Activated CD8-positive, alpha-beta memory T cell treated with anti-CD3 and anti-CD28 coated beads, Interleukin-2, amount 10 ng/mL, durations not matched to agents 7 days and 5 days (primary cell): ENCODE results near the gene BNC2. TPM values are rescaled to one million over a fixed set of nuclear protein-coding genes. Genes with fewer than 3 reads are reported as not detected.
"Not testable (repeated sequence)": the region's sequence is repeated elsewhere in the genome, so short reads cannot be mapped to it uniquely, and the experiment has no call there.

Experiments
- ATAC-seq: fragments of 150-1000 bp; cut with Tn5 transposase; one replicate; pipeline ENCODE4 v1.10.0; 2021; ENCODE audit warnings: moderate library complexity
- CTCF ChIA-PET: fragments of 350-600 bp; sonication (Branson Sonifier 250); formaldehyde crosslinking; loops from one replicate; lab custom pipeline; 2021; ENCODE audit warnings: antibody characterized with exemption; lab: Charles Lee
- DNase-seq: peaks from one replicate; pipeline ENCODE4 v3.0.0-alpha.2; 2020
- H3K27ac Mint-ChIP-seq: one replicate; pipeline ENCODE4 v1.8.0; 2021; ENCODE audit warnings: mild to moderate bottlenecking, mixed read lengths
- H3K27me3 Mint-ChIP-seq: one replicate; pipeline ENCODE4 v1.8.0; 2021; ENCODE audit warnings: mixed read lengths
- H3K36me3 Mint-ChIP-seq: one replicate; pipeline ENCODE4 v1.8.0; 2021; ENCODE audit warnings: mild to moderate bottlenecking, mixed read lengths
- H3K4me1 Mint-ChIP-seq: one replicate; pipeline ENCODE4 v1.8.0; 2021; ENCODE audit warnings: mixed read lengths
- H3K4me3 Mint-ChIP-seq: one replicate; pipeline ENCODE4 v1.8.0; 2021; ENCODE audit warnings: mild to moderate bottlenecking, moderate library complexity, mixed read lengths
- H3K9me3 Mint-ChIP-seq: one replicate; pipeline ENCODE4 v1.8.0; 2022; ENCODE audit warnings: low read depth, mixed read lengths
- total RNA-seq, 2 experiments: library from RNA; stranded (reverse); gene quantifications; one replicate each; pipeline ENCODE4 v1.2.3, GENCODE V29; 2021

The BNC2 gene
- total RNA-seq, 2 experiments from 2014 or later: not detected

DNA sequence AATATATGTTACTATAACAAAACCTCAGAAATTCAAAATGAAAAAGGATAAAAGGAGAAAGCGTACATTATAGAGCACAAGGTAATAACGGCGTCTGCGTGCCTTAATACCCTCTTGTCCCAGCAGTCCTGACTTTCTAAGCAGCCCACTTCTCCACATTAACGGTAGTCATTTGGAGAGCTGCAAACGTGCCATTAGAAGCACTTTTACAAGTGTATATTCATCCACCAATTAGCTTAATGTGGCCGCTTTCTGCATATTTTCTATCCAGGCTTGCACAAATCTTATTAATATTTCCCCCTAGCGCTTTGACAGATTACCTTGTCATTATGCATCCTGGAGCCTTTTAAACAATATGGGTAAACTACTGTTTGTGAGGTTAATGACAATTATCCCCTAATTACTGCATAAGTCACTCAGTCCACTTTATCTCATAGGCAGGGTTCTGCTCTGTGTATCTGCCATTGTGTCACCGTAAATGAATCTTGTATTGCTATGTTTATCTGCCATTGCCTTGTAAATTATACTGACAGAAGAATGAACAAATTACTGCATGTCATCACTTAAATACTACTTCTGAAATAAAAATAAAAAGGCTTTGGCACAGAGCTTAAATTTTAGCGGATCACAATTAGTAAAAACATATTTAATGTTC lies 421.3 kb downstream of the BNC2 start:
- CTCF ChIA-PET: no interaction called here
- DNase-seq (no peak), ATAC-seq (no peak)
- no peaks in the 10 kb centered on the region for H3K36me3 Mint-ChIP-seq
- H3K27ac Mint-ChIP-seq: no peak overlapping the region
- no peaks in the 10 kb centered on the region for H3K4me1 Mint-ChIP-seq
- no peak overlapping the region for H3K4me3 Mint-ChIP-seq
- no peaks in the 10 kb centered on the region for H3K27me3 Mint-ChIP-seq
- peaks cover 6% of the 10 kb centered on the region for H3K9me3 Mint-ChIP-seq

GRCh38 chr9:16447946-16448345 lies 422.5 kb downstream of the BNC2 start:
- no peak for ATAC-seq
- no peak overlapping the region for H3K4me3 Mint-ChIP-seq
- CTCF ChIA-PET: no interaction called here
- H3K4me1 Mint-ChIP-seq: no peaks in the 10 kb centered on the region
- H3K36me3 Mint-ChIP-seq: no peaks in the 10 kb centered on the region
- peaks cover 6% of the 10 kb centered on the region for H3K9me3 Mint-ChIP-seq
- no peak overlapping the region for H3K27ac Mint-ChIP-seq
- DNase-seq: no peak
- H3K27me3 Mint-ChIP-seq: no peaks in the 10 kb centered on the region

DNA sequence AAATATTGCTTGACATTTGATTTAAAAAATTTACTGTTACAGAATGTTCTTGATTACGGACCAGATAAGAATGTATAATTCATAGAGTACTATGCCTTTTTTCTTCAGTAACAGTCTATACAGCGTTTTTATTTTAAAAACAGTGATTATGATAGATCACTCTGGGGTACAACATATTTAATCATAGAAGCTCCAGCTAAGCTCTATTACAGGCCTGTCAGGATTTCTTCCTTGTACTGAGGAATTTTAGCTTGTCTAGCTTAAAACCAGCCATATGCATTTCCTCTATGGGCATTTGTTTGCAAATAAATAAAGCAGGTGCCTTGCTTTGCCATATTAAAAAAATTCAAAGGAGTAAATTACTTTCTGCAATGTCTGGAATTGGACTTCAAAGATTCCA lies 423.8 kb downstream of the BNC2 start:
- Mint-ChIP-seq H3K4me1 (no peaks in the 10 kb centered on the region), H3K27me3 (no peaks in the 10 kb centered on the region), H3K4me3 (no peak overlapping the region), H3K36me3 (no peaks in the 10 kb centered on the region), H3K9me3 (peaks cover 2% of the 10 kb centered on the region), H3K27ac (no peak overlapping the region)
- ATAC-seq (no peak), DNase-seq (no peak)
- CTCF ChIA-PET: no interaction called here

GRCh38 chr9:16445141-16445920 lies 425.1 kb downstream of the BNC2 start:
- no peaks in the 10 kb centered on the region for H3K27me3 Mint-ChIP-seq
- no peak overlapping the region for H3K27ac Mint-ChIP-seq
- no peak overlapping the region for H3K4me3 Mint-ChIP-seq
- CTCF ChIA-PET: no interaction called here
- DNase-seq (no peak), ATAC-seq (no peak)
- H3K9me3 Mint-ChIP-seq: peaks cover 2% of the 10 kb centered on the region
- no peaks in the 10 kb centered on the region for H3K36me3 Mint-ChIP-seq
- no peaks in the 10 kb centered on the region for H3K4me1 Mint-ChIP-seq

- H3K27ac Mint-ChIP-seq: no peak overlapping the region
- H3K27me3 Mint-ChIP-seq: no peaks in the 10 kb centered on the region
- H3K4me3 Mint-ChIP-seq: no peak overlapping the region
These were observed 427.8 kb downstream of the BNC2 start for GRCh38 chr9:16442622-16443021.

GRCh38 chr9:16441791-16442190 lies 428.7 kb downstream of the BNC2 start:
- no peaks in the 10 kb centered on the region for H3K27me3 Mint-ChIP-seq
- peaks cover 3% of the 10 kb centered on the region for H3K9me3 Mint-ChIP-seq
- ATAC-seq (no peak), DNase-seq (no peak)
- no peaks in the 10 kb centered on the region for H3K36me3 Mint-ChIP-seq
- H3K4me1 Mint-ChIP-seq: no peaks in the 10 kb centered on the region
- H3K27ac Mint-ChIP-seq: no peak overlapping the region
- CTCF ChIA-PET: no interaction called here
- no peak overlapping the region for H3K4me3 Mint-ChIP-seq

More at GRCh38 chr9:16442622-16443021, 427.8 kb downstream of the BNC2 start:
- no peaks in the 10 kb centered on the region for H3K36me3 Mint-ChIP-seq
- CTCF ChIA-PET: no interaction called here
- DNase-seq (no peak), ATAC-seq (no peak)
- H3K4me1 Mint-ChIP-seq: no peaks in the 10 kb centered on the region
- peaks cover 3% of the 10 kb centered on the region for H3K9me3 Mint-ChIP-seq

DNA sequence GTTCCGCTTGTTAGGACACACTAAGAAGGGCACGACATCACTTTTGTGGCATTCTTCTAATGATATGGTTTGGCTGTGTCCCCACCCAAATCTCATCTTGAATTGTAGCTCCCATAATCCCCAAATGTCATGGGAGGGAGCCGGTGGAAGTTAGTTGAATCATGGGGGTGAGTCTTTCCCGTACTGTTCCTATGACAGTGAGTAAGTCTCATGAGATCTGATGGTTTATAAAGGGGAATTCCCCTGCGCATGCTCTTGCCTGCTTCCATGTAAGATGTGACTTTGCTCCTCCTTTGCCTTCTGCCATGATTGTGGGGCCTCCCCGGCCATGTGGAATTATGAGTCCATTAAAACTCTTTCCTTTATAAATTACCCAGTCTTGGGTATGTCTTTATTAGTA lies 431.6 kb downstream of the BNC2 start:
- CTCF ChIA-PET, H3K27me3 Mint-ChIP-seq, ATAC-seq, H3K4me1 Mint-ChIP-seq, H3K36me3 Mint-ChIP-seq, H3K4me3 Mint-ChIP-seq, H3K27ac Mint-ChIP-seq, H3K9me3 Mint-ChIP-seq, DNase-seq: not testable (repeated sequence)

GRCh38 chr9:16436545-16436944 lies 433.9 kb downstream of the BNC2 start:
- CTCF ChIA-PET: no interaction called here
- Mint-ChIP-seq H3K4me3 (no peak overlapping the region), H3K4me1 (no peaks in the 10 kb centered on the region), H3K27me3 (no peaks in the 10 kb centered on the region), H3K36me3 (no peaks in the 10 kb centered on the region), H3K9me3 (peaks cover 8% of the 10 kb centered on the region), H3K27ac (no peak overlapping the region)
- ATAC-seq: no peak
- no peak for DNase-seq

DNA sequence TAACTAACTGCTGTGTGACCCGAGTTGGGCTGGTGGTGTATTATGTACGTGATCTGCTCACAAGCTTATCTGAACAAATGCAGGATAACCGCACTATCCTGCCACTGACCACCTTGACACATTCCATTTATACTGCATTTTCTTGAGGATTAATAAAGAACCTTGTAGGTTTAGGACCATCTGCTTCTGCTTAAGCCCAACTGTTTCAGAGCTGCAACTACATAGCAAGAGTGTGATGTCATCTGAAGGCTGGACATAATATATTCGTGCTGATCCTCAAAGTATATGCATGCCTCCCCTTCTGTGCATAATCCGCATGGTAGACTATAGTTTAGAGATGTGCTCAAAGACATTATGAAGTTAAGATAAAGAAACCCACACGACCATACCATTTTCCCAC lies 435.9 kb downstream of the BNC2 start:
- Mint-ChIP-seq H3K27me3 (no peaks in the 10 kb centered on the region), H3K9me3 (peaks cover 8% of the 10 kb centered on the region), H3K4me1 (no peaks in the 10 kb centered on the region), H3K27ac (no peak overlapping the region), H3K36me3 (no peaks in the 10 kb centered on the region), H3K4me3 (no peak overlapping the region)
- DNase-seq: no peak
- CTCF ChIA-PET: no interaction called here
- no peak for ATAC-seq

DNA sequence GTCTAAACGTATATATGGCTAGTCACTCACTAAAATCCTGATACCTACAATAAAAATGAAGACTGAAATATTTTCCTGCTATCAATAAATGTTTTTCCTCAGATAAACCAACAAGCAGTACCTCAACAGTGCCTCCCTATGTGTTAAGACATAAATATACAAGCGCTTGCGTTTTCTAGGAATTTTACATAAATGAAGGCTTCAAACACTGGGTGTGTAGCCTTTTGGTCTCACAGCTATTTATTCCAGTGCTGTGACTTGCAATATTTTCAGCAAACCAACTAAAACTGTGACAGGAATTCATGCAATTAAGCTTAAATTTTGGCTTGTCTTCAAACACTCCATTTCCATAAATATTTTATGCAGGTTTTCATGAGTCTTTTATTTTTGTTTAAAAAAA lies 437.0 kb downstream of the BNC2 start:
- DNase-seq: no peak
- Mint-ChIP-seq H3K9me3 (peaks cover 5% of the 10 kb centered on the region), H3K4me1 (no peaks in the 10 kb centered on the region), H3K27ac (no peak overlapping the region), H3K4me3 (no peak overlapping the region), H3K36me3 (no peaks in the 10 kb centered on the region), H3K27me3 (no peaks in the 10 kb centered on the region)
- CTCF ChIA-PET: no interaction called here
- no peak for ATAC-seq

- DNase-seq: no peak
- no peak for ATAC-seq
- Mint-ChIP-seq H3K27ac (no peak overlapping the region), H3K4me3 (no peak overlapping the region), H3K9me3 (peaks cover 5% of the 10 kb centered on the region), H3K4me1 (no peaks in the 10 kb centered on the region), H3K27me3 (no peaks in the 10 kb centered on the region), H3K36me3 (no peaks in the 10 kb centered on the region)
- CTCF ChIA-PET: no interaction called here
These were observed 438.6 kb downstream of the BNC2 start for GRCh38 chr9:16431666-16432392.

DNA sequence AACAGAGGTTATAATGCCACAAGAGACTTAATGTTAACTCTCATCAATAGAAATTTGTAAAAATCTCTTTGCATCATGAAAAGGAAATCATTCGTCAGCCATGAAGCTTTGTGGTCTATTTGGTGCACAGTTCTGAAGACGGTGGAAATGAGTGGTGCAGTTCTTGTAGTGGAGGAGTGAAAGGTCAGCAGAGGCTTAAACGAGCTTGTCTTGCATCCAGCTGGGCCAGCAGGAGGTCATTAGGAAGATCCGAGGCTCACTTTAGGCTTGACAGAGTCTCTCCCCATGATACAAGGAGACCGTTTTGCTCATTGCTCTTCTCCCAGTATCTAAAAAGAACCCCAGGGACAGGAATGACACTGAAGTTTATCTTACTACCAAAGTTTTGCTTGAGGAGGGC lies 440.8 kb downstream of the BNC2 start:
- CTCF ChIA-PET: no interaction called here
- no peaks in the 10 kb centered on the region for H3K36me3 Mint-ChIP-seq
- no peak for DNase-seq
- H3K27ac Mint-ChIP-seq: no peak overlapping the region
- no peaks in the 10 kb centered on the region for H3K4me1 Mint-ChIP-seq
- no peak for ATAC-seq
- H3K27me3 Mint-ChIP-seq: no peaks in the 10 kb centered on the region
- no peaks in the 10 kb centered on the region for H3K9me3 Mint-ChIP-seq
- no peak overlapping the region for H3K4me3 Mint-ChIP-seq

GRCh38 chr9:16427873-16428427 lies 442.5 kb downstream of the BNC2 start:
- H3K4me1 Mint-ChIP-seq: no peaks in the 10 kb centered on the region
- ATAC-seq (no peak), DNase-seq (no peak)
- CTCF ChIA-PET: no interaction called here
- no peak overlapping the region for H3K4me3 Mint-ChIP-seq
- no peaks in the 10 kb centered on the region for H3K27me3 Mint-ChIP-seq
- H3K9me3 Mint-ChIP-seq: peaks cover 2% of the 10 kb centered on the region
- H3K27ac Mint-ChIP-seq: no peak overlapping the region
- H3K36me3 Mint-ChIP-seq: no peaks in the 10 kb centered on the region
